ENCODE data around the gene CTXND1. TPM values are rescaled to one million over a fixed set of nuclear protein-coding genes. Genes with fewer than 3 reads are reported as not detected.
"Not testable (repeated sequence)": the region's sequence is repeated elsewhere in the genome, so short reads cannot be mapped to it uniquely, and the experiment has no call there.

The CTXND1 gene
- total RNA-seq, 1 donor from 2014 or later: not detected

- DNase-seq (ENCODE audit: low read depth in 2 of 2): peak; percentile 78 to 85
Observed at GRCh38 chr15:80160570-80161156, 91.3 kb downstream of the CTXND1 start.

- no peak for DNase-seq (ENCODE audit: low read depth in 2 of 2)
Observed at GRCh38 chr15:80159811-80160569, 92.0 kb downstream of the CTXND1 start.

- no peak for DNase-seq (ENCODE audit: low read depth in 2 of 2)
Observed at GRCh38 chr15:80159301-80159700, 92.7 kb downstream of the CTXND1 start.

- no peak for DNase-seq (ENCODE audit: low read depth in 2 of 2)
Observed at GRCh38 chr15:80157215-80157614, 94.8 kb downstream of the CTXND1 start.

GRCh38 chr15:80156176-80156720 lies 95.8 kb downstream of the CTXND1 start:
- no peak for DNase-seq (ENCODE audit: low read depth in 2 of 2)

GRCh38 chr15:80155378-80156175 lies 96.4 kb downstream of the CTXND1 start:
- DNase-seq (ENCODE audit: low read depth in 2 of 2): not testable (repeated sequence)

GRCh38 chr15:80155001-80155377 lies 97.0 kb downstream of the CTXND1 start:
- no peak for DNase-seq (ENCODE audit: low read depth in 2 of 2)

- DNase-seq (ENCODE audit: low read depth in 2 of 2): no peak
Observed at GRCh38 chr15:80154336-80154735, 97.7 kb downstream of the CTXND1 start.

GRCh38 chr15:80153900-80154299 lies 98.1 kb downstream of the CTXND1 start:
- no peak for DNase-seq (ENCODE audit: low read depth in 2 of 2)

GRCh38 chr15:80152896-80153876 lies 98.8 kb downstream of the CTXND1 start, which contains the start of gene FAH:
Gene FAH, plus strand, starts transcription at chr15:80152999. Its CDS starts 56 bp downstream, at chr15:80153055.
- DNase-seq (ENCODE audit: low read depth in 2 of 2): peak; percentile 16 to 57

GRCh38 chr15:80152180-80152895 lies 99.7 kb downstream of the CTXND1 start:
- peak; percentile 53 to 93 for DNase-seq (ENCODE audit: low read depth in 2 of 2)

GRCh38 chr15:80151576-80151975 lies 100.4 kb downstream of the CTXND1 start:
- DNase-seq (ENCODE audit: low read depth in 2 of 2): no peak

GRCh38 chr15:80151148-80151547 lies 100.9 kb downstream of the CTXND1 start:
- no peak for DNase-seq (ENCODE audit: low read depth in 2 of 2)

Other genes with a start within 250 kb of the CTXND1 start
- 151 and 207 TPM in 2 replicates for gene ZFAND6, start 192.5 kb downstream of the CTXND1 start, total RNA-seq
- gene FAH, start 99.2 kb downstream of the CTXND1 start, total RNA-seq: 4.6 and 11.0 TPM in 2 replicates
- under 0.01 and 0.13 TPM in 2 replicates for gene ARNT2, start 152.2 kb upstream of the CTXND1 start, total RNA-seq